NCI-H2107 treated with DMSO at 0.1 percent for 48 hours (cell line): Measurements from ENCODE around the gene ZNF865.

ENCODE experiments used
- DNase-seq: peaks from one replicate; lab custom pipeline; 2025; ENCODE audit not compliant: unreplicated experiment; lab: John Stamatoyannopoulos, UW

Gene ZNF865

GRCh38 chr19:55644842-55645511, 39.5 kb downstream of the ZNF865 start:
- DNase-seq: no peak

DNA sequence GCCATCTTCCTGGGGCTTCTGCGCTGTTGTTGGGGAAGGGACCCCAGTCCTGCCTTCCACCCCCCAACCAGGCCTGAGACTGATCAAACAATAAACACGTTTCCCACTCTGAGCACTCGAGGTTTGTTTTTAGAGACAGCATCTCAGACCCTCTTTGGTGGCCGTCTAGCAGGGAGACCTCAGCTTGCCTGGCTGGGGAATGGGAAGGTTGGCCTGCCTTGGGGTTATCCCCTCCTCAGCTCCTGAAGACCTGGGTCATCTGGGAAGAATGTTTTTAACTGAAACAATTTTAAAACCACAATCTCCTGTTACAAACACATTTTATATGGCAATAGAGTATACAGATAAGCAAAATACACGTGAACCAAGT, 40.0 kb downstream of the ZNF865 start:
- DNase-seq: no peak

- peak; percentile 39 for DNase-seq
Measured at GRCh38 chr19:55646889-55647731, 41.7 kb downstream of the ZNF865 start.

DNA sequence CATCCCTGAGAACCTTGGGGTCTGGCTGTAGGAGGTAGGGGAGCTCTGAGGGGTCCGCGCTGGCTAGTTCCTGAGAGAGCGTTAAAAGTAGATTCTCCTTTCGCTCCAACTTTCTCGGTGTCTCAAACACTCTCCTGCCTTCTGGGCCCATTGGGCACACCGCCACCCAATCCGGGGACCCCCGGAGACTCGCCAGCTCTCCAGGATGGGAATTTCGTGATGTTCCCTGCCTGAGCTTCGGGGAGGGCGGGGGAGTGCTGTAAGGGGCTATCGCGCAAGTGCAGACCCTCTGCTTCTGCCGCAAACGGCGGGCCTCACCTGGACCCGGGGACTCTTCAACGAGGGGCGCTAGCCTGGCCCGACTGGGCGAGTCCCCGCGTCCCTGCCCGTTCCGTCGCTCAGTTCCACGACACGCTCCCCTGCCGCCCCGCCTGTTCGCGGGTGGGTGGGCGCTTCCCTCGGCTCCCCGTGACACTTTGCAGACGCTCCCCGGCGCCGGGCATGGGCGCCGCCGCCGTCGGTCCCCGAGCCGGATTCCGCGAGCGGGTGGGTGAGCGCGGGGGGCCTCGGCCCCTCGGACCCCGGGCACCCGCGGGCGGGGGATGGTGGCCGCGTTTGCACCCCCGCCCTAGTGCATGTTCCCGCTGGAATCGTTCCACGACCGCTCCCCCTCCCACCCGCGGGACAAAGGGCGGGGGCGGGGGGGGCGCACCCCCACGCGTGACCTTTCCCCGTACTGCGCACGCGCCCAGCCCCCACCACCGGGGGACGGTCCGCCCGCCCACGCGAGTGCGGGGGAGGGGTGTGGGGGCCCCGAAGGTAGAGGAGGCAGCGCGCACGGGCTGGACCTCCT, 42.5 kb downstream of the ZNF865 start, which contains the start of gene CCDC106:
Gene CCDC106, plus strand, starts transcription at position 481 of the 853 bp plus-strand sequence. CDS start 835 bp downstream, outside the sequence.
- peak; percentile 39 for DNase-seq

DNA sequence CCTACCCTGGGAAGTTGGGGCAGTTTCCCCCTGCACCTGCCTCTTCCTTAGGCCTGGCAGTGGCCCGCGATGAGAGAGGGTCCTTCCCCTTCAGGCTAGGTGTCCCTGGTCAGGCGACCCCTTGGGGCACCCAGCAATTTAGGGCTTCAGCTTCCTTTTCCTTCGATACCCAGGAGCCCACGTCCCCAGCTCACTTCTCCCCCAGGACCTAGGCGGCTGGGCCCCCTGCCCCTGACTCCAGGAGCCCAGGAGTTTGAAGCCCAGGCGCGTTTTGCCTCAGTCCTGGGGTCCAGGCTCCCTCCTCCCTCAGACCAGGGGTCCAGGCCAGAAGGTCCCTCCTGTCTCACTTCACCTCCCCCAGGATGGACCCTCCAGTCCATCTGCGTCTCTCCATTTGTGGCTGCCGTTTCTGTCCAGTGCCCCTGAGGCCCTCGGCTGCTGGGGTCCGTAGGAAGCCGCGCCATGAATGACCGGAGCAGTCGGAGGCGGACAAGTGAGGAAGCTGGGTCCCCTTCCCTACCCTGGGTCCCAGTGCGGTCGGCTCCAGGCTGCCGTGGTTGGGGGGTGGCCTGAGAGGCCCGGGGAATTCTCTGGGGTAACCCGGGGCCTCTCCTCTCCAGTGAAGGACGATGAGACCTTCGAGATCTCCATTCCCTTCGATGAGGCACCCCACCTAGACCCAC, 43.3 kb downstream of the ZNF865 start:
- DNase-seq: no peak

DNA sequence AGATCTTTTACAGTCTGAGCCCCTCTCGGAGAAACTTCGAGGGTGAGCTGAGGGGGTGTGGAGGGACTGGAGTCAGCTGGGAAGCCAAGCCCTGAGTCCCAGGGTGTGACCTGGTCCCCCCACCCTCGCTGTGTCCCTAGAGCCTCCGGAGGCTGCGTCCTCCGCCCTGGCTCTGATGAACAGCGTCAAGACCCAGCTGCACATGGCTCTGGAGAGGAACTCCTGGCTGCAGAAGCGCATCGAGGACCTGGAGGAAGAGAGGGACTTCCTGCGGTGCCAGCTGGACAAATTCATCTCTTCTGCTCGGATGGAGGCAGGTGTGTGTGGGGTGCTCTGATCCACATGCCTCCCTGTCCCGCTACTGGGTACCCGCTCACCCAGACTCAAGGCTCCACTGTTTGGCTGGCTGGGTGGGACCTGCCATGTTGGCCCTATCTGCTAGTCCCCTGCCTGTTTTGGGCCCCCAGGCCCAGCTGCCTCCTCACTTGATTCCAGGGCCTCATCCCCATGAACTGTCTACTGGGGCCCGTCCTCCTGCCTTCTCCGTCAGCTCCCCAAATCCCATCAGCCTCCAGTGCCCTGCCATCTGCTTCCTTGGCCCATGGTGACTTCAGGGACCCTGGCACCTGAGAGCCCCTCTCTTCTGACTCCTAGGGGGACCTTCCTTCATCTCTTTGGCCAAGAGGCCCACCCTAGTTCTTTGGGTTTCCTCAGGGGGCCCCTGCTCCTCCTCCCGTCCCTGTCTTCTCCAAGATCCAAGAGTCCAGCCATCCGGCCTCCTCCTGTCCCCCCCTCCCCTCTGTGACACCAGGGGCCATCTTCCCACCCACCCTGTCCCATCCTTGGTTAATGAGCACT, 44.0 kb downstream of the ZNF865 start:
- DNase-seq: no peak

DNA sequence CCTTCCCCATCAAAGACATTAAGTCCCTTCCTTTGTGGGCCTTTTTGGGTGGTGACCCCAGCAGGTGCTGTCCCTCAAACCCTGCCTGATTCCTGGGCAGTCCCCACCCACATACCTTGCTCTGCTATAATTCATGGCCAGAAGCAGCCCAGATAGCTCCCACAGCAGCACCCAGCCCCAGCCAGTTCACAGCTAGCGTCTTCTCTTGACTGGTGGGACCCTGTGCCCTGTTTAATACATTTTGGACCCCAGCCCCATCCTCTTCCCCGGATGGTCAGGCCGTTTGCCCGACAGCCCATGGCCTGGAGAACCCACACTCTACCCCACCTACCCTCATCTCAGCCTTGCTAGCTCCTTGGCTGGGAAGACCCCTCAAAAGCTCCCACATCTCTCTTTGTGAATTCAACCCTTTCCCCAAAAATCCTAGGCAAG, 44.7 kb downstream of the ZNF865 start:
- DNase-seq: no peak

GRCh38 chr19:55650602-55651230, 45.3 kb downstream of the ZNF865 start:
- DNase-seq: no peak

- DNase-seq: no peak
Measured at GRCh38 chr19:55651236-55651635, 45.8 kb downstream of the ZNF865 start.

GRCh38 chr19:55652311-55653128, 47.1 kb downstream of the ZNF865 start:
- no peak for DNase-seq

DNA sequence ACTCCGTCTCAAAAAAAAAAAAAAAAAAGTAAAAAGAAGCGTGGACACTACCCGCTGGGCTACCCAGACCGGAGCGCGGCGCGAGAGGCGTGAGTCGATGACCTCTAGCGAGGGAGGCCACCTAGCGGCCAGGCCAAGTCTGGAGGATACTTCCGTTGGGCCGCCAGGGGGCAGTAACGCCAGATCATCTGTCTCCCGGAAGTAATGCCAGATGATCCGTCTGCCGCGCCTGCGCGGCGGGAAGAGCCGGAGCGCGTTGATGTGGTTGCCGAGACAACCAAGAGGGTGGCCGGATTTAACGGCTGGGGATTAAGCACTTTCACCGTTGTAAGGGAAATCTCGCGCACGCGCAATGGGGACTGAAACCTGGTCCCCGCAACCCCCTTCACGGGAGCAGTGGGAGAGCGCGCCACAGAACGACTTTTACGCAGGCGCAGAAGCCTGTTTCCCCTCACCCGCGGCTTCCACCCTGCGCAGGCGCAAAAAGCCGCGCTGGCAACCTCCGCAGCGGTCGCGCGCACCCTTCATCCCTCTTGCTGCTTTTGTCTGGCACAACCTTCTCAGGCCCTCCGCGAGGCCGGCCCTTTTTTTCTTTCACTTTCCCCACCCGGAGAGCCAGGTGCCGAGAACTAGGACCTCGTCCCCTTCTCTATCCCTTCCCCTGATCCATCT, 48.3 kb downstream of the ZNF865 start:
- DNase-seq: peak; percentile 95

DNA sequence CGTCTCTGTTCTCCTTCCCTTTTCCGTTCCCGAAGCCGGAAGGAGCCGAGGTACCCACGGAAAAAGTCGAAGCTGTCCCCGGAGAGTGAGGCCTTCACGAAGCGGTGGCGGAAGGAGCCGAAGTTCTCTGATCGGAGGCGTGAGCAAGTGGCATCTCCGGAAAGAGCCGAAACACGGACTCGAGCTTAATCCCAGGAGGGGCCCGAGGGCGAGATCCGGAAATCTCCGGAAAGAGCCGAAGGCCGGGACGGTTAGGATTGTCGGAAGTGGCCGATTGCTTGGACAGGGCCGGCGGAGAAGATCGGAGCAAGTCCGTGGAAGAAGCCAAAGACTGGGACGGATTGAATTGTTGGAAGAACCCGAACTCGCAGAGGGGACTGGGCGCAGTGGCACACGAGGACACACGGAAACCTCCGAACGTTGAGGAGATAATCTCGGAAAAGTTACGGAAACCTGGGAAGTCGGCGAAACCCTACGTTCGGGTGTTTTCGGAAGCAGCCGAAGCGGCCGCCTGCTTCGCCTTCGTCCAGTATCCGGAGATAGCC, 48.9 kb downstream of the ZNF865 start:
- peak; percentile 94 for DNase-seq

GRCh38 chr19:55654868-55655647, 49.6 kb downstream of the ZNF865 start, which contains the start of gene U2AF2:
U2AF2 (plus strand) TSS chr19:55655035; CDS start chr19:55655105, 70 bp downstream.
- peak; percentile 52 for DNase-seq

DNA sequence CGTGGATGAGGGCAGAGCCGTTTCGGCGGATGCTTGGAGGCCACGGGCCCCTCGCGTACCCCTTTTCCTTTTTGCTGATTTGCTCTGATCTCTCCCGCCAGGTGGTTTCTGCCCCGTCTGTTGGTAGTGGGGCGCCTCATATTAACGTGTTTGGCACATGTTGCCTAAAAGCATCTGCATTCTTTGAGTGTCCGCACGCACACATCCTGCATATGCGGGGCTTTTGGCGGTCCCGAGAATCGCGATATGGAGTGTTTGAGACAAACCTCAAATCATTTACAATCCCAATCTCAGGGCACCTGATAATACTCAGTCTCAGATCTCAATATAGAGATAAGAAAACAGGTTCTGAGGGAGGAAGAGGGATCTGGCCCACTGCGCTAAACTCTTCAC, 50.2 kb downstream of the ZNF865 start:
- DNase-seq: no peak

GRCh38 chr19:55656552-55656951, 51.1 kb downstream of the ZNF865 start:
- no peak for DNase-seq

- DNase-seq: peak; percentile 53
Measured at GRCh38 chr19:55656988-55657747, 51.7 kb downstream of the ZNF865 start.
